SK-N-MC (cell line): ENCODE data around the gene KCNB1.

ENCODE experiments used
- FOXP2 ChIP-seq: optimal IDR thresholded peaks from 2 replicates; pipeline ENCODE3; 2011; ENCODE audit warnings: mild to moderate bottlenecking, moderate library complexity; ENCODE audit not compliant: insufficient read depth; ENCODE audit errors: extremely low read length, control extremely low read depth
- POLR2AphosphoS5 ChIP-seq: IDR thresholded peaks from 2 replicates; pipeline ENCODE4 v1.6.1; 2012; ENCODE audit warnings: mild to moderate bottlenecking, low read depth, low read length, borderline replicate concordance

DNA sequence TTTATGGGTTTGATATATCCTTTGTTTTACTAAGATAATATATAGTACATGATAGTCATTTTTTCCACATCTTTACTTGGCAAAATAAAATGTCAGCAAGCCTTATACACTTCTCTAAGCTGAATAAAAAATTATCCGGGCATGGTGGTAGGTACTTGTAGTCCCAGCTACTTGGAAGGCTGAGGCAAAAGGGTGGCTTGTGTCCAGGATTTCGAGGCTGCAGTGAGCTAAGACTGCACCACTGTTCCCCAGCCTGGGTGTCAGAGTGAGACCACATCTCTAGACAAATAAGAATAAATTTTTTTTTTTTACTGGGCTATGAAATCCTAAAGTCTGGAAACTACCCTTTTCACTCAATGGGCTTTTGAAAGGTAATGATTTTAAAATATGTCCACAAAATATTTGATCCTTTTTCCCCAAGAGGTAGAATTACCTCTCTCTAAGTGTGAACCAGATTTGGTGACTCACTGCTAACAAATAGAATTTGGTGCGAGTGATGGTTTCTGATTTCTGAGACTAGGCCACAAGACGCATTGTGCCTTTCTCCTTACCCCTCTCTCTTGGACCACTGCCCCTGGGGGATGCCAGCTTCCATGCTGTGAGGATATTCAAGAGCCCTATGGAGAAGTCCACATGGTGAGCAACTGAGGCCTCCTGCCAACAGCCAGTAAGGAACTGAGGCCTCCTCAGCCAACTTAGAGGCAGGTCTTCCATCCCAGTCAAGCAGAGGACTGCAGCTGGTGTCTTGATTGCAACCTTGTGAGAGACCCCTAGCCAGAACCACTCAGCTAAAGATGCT, 120.4 kb downstream of the KCNB1 start:
- TF ChIP-seq POLR2AphosphoS5 (no peak), FOXP2 (no peak)
